Activated T-cell treated with anti-CD3 and anti-CD28 coated beads for 1 hour (primary cell): ENCODE measurements around the gene FAHD1.
"Not testable (repeated sequence)": the region's sequence is repeated elsewhere in the genome, so short reads cannot be mapped to it uniquely, and the experiment has no call there.

ENCODE experiments used
- DNase-seq: peaks from one replicate; pipeline ENCODE4 v3.0.0-alpha.2; 2020; ENCODE audit warnings: low read depth

Gene FAHD1

GRCh38 chr16:1846416-1846815, 19.4 kb downstream of the FAHD1 start:
- no peak for DNase-seq

- DNase-seq: no peak
Observed at GRCh38 chr16:1850981-1851380, 24.0 kb downstream of the FAHD1 start.

GRCh38 chr16:1851793-1852192, 24.8 kb downstream of the FAHD1 start:
- DNase-seq: no peak

- no peak for DNase-seq
Observed at GRCh38 chr16:1857433-1858097, 30.6 kb downstream of the FAHD1 start.

GRCh38 chr16:1858189-1858865, 31.3 kb downstream of the FAHD1 start:
- no peak for DNase-seq

- DNase-seq: no peak
Observed at GRCh38 chr16:1859650-1860049, 32.6 kb downstream of the FAHD1 start.

- DNase-seq: no peak
Observed at GRCh38 chr16:1861730-1862129, 34.7 kb downstream of the FAHD1 start.

- no peak for DNase-seq
Observed at GRCh38 chr16:1862394-1862793, 35.4 kb downstream of the FAHD1 start.

GRCh38 chr16:1863681-1864460, 36.9 kb downstream of the FAHD1 start:
- DNase-seq: no peak

GRCh38 chr16:1865902-1866690, 39.1 kb downstream of the FAHD1 start:
- DNase-seq: no peak

- DNase-seq: no peak
Observed at GRCh38 chr16:1870365-1871082, 43.5 kb downstream of the FAHD1 start.

- DNase-seq: peak; percentile 17
Observed at GRCh38 chr16:1871974-1872635, 45.1 kb downstream of the FAHD1 start, which contains the start of gene MEIOB. TSS of gene MEIOB (minus strand) at chr16:1872164. CDS start at chr16:1868175, 3,989 bp downstream.

- no peak for DNase-seq
Observed at GRCh38 chr16:1874854-1875253, 47.8 kb downstream of the FAHD1 start.

- not testable (repeated sequence) for DNase-seq
Observed at GRCh38 chr16:1876066-1876465, 49.1 kb downstream of the FAHD1 start.

GRCh38 chr16:1876468-1876867, 49.5 kb downstream of the FAHD1 start:
- DNase-seq: no peak

- no peak for DNase-seq
Observed at GRCh38 chr16:1877089-1877488, 50.1 kb downstream of the FAHD1 start.

GRCh38 chr16:1877804-1878203, 50.8 kb downstream of the FAHD1 start:
- no peak for DNase-seq

- DNase-seq: no peak
Observed at GRCh38 chr16:1878256-1878655, 51.2 kb downstream of the FAHD1 start.
